ENCODE data around the gene CD101.

CD101 gene

DNA sequence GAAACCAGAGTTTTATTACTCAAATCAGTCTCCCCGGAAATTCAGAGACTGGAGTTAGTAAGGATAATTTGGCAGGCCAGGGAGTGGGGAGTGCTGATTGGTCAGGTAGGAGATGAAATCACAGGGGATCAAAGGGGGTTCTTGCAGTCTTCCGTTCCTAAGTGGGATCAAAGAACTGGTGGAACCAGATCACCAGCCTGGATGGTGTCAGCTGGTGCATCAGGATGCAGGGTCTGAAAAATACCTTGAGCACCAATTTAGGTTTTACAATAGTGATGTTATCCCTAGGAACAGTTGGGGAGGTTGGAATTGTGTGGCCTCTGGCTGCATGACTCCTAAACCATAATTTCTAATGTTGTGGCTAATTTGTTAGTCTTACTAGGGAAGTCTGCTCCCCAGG is 1.4 kb upstream of the CD101 start:
- no peak overlapping the region for H3K4me3 ChIP-seq (ENCODE audit: low read length)
- DNase-seq (ENCODE audit: low read depth), result no peak
- TF ChIP-seq, protein P1, sequence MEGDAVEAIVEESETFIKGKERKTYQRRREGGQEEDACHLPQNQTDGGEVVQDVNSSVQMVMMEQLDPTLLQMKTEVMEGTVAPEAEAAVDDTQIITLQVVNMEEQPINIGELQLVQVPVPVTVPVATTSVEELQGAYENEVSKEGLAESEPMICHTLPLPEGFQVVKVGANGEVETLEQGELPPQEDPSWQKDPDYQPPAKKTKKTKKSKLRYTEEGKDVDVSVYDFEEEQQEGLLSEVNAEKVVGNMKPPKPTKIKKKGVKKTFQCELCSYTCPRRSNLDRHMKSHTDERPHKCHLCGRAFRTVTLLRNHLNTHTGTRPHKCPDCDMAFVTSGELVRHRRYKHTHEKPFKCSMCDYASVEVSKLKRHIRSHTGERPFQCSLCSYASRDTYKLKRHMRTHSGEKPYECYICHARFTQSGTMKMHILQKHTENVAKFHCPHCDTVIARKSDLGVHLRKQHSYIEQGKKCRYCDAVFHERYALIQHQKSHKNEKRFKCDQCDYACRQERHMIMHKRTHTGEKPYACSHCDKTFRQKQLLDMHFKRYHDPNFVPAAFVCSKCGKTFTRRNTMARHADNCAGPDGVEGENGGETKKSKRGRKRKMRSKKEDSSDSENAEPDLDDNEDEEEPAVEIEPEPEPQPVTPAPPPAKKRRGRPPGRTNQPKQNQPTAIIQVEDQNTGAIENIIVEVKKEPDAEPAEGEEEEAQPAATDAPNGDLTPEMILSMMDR (IDR thresholded peaks at IDR 0.05; ENCODE audit: insufficient read depth, low read depth, low read length, missing control alignments), result no peak

- H3K4me3 ChIP-seq (ENCODE audit: low read length), result no peak overlapping the region
- TF ChIP-seq, protein P1 (IDR thresholded peaks at IDR 0.05; ENCODE audit: insufficient read depth, low read depth, low read length, missing control alignments), result no peak
- no peak for DNase-seq (ENCODE audit: low read depth)
Measured at GRCh38 chr1:117003223-117003875, 1.8 kb downstream of the CD101 start.

GRCh38 chr1:117007719-117008013 is 6.1 kb downstream of the CD101 start:
- TF ChIP-seq, protein P1 (IDR thresholded peaks at IDR 0.05; ENCODE audit: insufficient read depth, low read depth, low read length, missing control alignments), result no peak
- peak; percentile 30 for DNase-seq (ENCODE audit: low read depth)
- H3K4me3 ChIP-seq (ENCODE audit: low read length), result no peak overlapping the region

DNA sequence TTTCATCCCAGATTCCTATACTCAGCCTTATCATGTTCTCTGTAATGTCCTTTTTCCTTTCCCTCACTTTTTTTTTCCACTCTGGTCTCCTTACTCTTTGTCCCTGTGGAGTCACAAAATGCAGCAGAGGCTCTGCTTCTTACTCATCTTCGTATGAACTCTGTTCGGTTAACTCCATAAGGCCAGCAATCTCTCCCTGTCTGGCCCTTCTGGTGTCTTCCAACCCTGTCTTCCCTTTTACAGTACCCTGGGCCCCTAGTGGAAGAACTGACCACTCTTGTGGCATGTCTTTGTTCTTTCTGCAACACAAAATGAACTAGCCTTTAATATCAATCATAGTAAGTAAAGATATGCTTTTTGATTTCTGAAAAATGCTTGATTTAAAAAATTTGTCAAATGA is 7.1 kb downstream of the CD101 start:
- H3K4me3 ChIP-seq (ENCODE audit: low read length), result no peak overlapping the region
- TF ChIP-seq, protein P1 (IDR thresholded peaks at IDR 0.05; ENCODE audit: insufficient read depth, low read depth, low read length, missing control alignments), result no peak
- no peak for DNase-seq (ENCODE audit: low read depth)

GRCh38 chr1:117009132-117009531 is 7.6 kb downstream of the CD101 start:
- TF ChIP-seq, protein P1 (IDR thresholded peaks at IDR 0.05; ENCODE audit: insufficient read depth, low read depth, low read length, missing control alignments), result no peak
- no peak for DNase-seq (ENCODE audit: low read depth)
- H3K4me3 ChIP-seq (ENCODE audit: low read length), result no peak overlapping the region

DNA sequence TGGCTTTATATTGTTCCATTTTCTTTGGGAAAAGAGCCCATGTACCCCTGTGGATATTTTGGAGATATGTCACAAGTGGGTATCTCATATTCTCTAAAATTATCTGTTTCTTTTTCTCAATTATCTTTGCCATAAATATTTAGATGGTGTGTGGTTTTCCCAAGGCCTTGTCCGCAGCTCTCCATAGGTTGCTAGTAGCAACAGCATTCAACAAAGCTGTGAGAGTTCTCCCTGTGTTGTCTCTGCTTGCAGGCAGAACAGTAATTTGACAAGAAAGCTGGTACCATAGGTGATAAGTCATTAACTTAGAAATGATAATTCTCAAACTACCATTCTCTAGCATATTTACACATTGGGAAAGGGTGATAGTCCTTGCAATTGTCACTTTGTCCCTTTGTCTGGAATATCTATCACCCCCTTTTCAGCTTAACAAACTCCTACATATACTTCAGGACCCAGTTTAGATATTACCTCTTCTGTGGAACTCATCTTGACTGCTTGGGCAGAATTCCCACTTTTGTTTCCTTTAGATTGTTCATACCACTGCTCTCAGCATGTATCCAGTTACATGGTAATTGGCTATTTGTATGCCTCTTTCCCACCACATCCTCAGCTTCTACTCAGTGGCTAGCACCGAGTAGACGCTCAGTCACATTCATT is 8.9 kb downstream of the CD101 start:
- TF ChIP-seq, protein P1 (IDR thresholded peaks at IDR 0.05; ENCODE audit: insufficient read depth, low read depth, low read length, missing control alignments), result no peak
- no peak for DNase-seq (ENCODE audit: low read depth)
- H3K4me3 ChIP-seq (ENCODE audit: low read length), result no peak overlapping the region

DNA sequence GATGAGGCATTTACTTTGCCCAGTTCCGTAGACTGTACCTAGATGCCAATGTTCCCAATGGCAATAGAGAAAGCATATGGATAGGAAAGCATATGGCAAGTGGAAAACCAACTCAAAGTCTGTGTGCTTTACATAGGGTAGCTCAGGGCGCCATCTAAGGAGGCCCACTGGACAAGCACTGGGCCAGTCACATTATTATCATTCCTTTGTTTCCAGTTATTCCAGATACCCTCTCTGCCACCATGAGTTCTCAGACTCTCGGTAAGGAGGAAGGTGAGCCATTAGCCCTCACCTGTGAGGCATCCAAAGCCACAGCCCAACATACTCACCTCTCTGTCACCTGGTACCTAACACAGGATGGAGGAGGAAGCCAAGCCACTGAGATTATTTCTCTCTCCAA is 9.8 kb downstream of the CD101 start:
- H3K4me3 ChIP-seq (ENCODE audit: low read length), result no peak overlapping the region
- TF ChIP-seq, protein P1 (IDR thresholded peaks at IDR 0.05; ENCODE audit: insufficient read depth, low read depth, low read length, missing control alignments), result no peak
- DNase-seq (ENCODE audit: low read depth), result no peak
